HG03095 (cell line): Measurements from ENCODE around the gene EXOC6B.

ENCODE experiments used
- ATAC-seq: cut with Tn5 transposase; IDR thresholded peaks from one replicate; pipeline ENCODE4 v1.9.1; 2021; ENCODE audit warnings: moderate library complexity; ENCODE audit not compliant: unreplicated experiment

The EXOC6B gene

DNA sequence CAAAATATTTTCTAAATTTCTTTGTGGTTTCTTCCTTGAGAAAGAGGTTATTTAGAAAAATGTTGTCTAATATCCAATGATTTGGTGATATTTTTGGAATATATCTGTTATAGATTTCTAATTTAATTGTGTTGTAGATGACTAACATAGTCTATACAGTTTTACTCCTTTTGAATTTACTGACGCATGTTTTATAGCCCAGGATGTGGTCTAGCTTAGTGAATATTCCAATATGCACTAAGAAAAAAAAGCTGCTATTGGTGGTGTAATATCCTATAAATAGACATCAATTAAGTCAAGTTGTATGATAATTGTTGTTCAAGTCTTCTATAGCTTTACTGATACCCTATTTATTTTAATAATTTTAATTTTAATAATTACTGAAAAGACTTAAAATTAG is 437.6 kb downstream of the EXOC6B start:
- ATAC-seq = no peak

DNA sequence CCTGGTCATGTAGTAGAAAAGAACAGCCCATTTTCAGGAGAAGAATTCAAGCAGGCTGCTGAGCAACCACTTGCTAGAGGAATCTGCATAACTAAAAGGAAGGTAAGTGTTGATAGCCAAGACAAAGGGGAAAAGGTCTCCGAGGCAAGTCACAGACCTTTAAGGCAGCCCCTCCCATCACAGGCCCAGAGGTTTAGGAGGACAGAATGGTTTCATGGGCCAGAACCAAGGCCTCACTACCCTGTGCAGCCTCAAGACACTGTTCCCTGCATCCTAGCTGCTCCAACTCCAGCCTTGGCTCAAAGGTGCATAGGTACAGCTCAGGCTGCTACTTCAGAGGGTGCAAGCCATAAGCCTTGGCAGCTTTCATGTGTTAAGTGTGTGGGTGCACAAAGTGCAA is 439.5 kb downstream of the EXOC6B start:
- no peak for ATAC-seq

DNA sequence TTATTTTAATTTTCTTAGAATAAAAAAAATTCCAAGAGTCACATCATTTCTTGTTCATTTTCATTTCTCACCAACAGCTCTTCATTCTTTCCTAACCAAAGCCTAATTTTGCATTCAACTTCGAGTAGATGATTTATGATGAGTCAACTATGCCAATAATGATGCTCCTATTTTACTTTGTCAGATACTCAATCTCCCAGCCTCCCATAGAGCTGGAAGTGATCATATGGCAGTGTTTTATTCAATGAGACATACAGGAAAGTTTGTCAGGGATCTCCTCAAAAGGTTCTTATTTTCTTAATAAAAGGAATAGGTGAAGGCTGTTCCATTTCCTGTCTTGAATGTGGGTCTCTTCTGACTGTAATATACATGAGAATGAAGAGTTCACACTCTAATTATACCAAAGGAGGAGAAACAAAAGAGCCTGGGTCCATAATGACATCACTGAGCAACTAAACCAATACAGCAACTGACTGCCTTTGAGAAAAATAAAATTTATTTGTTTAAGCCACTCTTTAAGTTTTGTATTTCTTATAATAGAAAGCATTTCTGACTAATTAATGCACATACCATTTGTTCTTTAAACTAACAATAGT is 447.0 kb downstream of the EXOC6B start:
- ATAC-seq = no peak

DNA sequence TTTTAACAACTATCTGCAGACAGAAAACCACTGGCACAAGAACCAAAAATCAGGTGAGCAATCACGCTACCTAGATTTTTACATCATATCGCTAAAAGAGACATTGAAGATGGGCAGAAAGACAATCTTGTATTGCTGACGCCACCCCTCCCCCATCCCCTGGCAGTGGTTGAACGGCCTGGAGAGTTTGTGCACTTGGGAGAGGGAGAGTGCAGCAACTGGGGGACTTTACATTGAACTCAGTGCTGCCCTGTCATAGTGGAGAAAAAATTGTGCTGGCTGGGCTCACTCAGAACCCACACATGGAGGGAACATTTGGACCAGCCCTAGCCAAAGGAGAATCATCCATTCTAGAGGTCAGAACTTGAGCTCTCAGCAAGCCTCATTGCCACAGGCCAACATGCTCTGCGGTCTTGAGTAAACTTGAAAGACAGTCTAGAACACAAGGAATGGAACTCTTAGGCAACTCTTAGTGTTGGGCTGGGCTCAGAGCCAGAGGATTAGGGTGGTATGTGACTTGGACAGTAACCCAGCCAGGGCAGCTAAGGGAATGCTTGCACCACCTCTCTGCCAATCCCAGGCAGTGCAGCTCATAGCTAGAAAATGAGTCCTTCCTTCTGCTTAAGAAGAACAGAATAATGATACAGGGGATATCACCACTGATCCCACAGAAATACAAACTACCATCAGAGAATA is 458.2 kb downstream of the EXOC6B start:
- ATAC-seq = no peak

DNA sequence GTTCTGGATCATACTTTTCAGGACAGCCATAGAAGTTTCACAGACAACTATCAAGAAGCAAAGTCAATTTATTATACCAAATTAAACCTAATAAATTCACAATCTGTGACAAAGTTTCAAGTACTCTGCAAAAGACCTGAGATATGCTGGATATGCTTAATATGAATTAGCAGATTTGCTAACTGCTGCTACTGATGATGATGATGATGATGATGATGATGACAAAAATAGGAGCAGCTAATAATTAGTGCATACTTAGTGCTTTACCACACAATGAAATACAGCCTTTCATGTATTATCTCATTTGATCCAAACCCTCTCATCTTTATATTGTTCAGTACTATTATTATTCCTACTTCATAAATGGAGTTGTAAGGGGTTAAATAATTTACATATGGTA is 462.4 kb downstream of the EXOC6B start:
- no peak for ATAC-seq

DNA sequence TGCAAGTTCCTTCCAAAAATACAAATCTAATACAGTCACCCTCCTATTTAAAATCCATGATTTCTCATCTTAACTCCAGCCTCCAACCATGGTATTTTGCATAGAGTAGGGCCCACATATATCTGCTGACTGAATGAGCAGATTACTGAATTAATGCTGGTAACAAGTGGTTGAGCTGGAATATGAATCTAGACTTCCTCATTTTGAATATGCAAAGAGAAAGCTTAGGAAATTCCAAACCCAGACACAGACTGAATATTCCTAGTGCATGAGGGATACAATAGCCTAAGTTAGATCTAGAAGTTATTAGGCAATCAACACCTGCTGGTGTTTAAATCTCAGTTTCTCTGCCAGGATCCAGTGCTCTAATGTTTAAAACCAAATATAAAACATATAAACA is 463.1 kb downstream of the EXOC6B start:
- no peak for ATAC-seq

DNA sequence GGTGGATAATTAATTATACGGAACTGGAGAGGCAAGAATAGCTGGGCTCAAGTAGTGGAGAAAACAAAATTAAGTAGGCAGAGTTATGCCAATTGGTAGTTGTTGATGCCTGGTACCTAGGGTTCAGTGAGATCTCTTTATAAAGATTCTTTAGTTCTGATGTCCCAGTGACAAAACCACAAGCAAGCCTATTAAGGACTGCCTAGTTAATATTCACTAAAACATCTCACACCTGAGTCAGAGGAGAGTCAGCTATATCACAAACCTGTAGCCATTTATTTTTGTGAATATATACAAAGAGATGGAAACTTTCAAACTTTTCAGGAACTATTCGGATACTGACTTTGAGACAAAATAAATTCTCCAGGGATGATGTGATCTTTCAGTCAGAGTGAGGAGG is 464.3 kb downstream of the EXOC6B start:
- no peak for ATAC-seq

DNA sequence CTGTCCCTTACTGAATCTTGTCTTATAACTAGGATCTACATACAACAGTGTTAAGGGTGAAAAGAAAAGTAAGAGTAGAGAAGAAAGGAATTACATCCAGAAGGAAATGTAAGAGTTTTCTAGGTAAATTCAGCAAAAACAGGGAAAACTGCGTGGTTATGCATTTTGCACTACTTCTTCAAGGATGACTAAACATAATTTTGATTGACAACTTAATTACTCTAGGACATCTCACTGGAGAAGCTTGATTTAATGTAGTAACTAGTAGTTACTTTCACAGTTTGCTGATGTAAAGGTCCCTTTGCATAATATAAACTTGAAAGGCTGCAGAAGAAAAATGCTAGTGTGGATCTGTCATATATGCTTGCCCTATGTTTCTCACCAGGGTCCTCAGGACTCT is 464.8 kb downstream of the EXOC6B start:
- ATAC-seq = no peak

DNA sequence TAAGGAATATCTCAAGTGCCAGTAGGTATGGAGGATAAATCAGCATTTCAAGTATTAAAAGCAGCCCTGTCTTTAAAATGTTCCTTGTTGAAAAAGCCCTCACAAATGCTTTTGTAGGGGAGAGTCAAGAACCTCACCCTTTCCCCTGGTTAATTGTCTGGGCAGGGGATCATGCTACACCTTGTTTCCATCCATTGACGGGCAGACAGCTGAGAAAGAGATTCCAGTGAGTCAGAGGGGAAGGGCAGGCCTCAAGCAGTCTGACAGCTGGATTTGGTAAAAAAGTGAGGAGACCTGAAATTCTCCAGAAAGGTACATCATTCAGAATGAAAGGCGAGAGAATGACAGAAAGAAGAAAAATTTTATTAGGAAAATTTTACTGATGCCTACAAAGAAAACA is 475.0 kb downstream of the EXOC6B start:
- no peak for ATAC-seq

DNA sequence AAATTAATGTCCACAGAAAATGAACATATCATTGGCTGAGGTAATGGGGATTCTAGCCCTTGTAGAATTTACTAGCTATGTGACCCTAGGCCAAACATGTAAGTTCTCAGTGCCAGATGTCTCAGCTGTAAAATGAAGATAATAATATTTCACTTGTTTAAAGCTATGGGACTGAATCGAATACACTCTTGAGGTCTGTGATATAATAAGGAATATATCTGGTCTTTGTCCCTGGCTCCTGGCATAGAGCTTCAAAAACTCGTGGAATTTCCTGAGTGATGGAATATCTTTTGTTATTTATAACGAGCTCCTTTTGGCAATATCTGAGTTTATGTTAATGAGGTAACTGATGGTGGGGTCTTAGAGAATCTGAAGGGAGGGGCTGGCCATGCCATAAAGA is 476.8 kb downstream of the EXOC6B start:
- no peak for ATAC-seq

DNA sequence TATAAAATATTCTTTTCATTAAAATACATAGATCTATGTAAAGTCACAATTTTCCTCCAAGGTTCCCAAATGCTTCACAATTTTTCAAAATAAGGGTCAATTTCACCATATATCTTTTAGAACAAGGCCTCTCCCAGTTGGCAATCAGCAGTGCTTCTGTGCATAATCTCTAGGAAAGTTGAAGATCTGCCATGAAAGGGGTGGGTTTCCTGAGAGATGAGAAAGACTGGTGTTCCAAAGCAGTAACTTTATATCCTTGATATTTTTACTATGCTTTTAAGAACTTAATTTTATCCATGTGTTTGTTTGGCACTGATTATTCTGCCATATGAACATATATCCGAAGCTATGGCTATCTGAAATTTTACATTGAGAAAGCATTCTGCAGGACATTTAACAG is 478.8 kb downstream of the EXOC6B start:
- ATAC-seq = no peak

DNA sequence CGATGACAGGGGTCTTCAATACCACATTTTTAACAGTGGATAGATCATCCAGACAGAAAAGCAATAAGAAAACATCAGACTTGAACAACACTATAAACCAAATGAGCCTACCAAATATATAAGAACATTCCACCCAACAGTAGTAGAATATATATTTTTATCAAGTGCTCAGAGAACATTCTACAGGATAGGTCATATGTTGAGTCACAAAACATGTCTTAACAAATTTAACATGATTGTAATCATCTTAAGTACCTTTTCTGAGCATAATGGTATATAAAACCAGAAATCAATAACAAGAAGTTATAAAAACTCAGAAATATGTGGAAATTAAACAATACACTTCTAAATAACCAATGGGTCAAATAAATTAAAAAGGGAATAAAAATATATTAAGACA is 484.2 kb downstream of the EXOC6B start:
- no peak for ATAC-seq

DNA sequence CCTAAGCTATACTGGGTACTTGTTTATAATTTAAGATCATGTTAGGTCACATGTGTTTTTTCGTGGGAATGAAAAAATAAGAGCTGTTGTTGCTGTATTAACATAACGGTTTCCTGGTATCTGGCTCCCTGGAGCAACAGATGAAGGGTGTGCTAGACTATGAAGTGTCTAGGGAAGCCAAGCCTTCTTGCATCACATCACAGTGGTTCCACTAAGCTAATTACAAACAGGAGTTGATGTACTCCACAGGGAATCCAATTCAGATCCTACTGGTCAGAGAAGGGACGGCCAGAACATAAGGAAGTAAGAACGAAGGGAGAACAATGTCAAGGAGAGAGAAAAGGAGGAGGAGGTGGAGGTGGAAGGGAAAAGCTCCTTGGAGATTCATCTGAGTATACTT is 485.2 kb downstream of the EXOC6B start:
- no peak for ATAC-seq

DNA sequence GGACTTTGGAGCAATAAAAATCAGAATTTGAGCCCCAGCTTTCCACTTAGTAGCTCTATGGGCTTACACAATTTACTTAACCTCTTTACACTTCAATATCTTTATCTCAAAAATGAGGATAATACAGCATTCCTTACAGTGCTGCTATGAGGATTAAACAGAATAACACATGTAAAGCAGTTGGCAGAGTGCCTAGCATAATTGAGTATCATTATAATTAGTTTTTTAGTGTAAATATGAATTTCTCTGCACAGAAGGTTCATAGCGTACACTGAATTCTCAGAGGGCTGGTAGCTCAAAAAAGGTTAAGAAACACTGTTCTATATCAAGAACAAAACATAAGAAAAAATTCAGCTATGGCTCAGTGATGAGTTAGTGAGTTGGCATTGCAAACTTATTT is 487.8 kb downstream of the EXOC6B start:
- no peak for ATAC-seq

DNA sequence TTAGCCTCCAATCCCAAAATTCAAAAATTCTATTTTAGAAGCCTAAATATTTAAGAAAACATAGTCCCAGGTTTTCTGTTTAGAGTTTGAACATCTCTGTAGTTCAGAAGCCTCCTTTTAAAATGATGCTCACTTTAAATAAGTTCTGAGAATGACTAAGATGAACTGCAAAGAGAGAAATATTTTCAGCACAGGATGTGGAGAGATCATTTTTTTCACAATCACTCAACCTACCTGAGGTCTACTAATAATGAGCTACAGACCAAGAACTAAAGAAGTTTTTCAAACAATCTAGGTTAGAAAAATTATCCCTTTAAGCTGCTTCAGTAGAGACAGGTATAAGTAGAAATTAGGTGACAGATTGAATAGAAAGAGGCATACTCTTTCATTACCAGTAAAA is 493.1 kb downstream of the EXOC6B start:
- no peak for ATAC-seq

DNA sequence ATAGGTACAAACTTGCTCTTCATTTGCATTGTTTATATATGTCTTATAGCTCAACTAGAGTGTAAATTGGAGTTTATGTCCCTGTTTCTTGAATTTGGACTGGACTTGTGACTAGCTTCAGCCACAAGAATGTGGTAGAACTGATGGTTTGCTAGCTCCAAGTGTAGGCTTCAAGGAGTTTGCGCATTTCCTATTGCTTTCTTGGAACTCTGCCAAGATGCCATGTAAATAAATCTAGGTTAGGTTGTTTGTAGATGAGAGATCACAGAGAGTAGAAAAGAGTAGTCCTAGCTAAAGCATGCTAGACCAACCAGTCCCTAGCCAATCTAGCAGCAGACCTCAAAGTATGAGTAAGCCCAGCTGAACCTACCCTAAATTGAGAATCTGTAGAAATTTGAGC is 495.2 kb downstream of the EXOC6B start:
- no peak for ATAC-seq

DNA sequence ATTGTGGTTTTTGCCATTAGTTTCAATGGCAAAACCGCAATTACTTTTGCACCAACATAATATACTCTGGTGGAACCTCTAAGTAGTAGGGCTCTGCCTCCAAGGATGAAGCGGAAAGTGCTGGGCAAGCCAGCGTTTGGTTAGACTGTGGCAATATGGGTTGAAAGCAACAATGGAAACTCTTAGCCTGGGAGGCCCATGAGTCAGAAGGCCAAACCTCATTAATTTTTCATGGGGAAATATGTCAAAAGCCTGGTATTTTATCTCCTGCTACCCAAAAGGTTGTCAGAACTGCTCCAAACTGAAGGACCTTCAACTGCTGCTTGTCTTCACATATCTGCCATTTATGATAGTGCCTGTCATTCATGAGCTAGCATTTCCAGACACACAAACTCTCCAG is 499.1 kb downstream of the EXOC6B start:
- ATAC-seq = no peak

DNA sequence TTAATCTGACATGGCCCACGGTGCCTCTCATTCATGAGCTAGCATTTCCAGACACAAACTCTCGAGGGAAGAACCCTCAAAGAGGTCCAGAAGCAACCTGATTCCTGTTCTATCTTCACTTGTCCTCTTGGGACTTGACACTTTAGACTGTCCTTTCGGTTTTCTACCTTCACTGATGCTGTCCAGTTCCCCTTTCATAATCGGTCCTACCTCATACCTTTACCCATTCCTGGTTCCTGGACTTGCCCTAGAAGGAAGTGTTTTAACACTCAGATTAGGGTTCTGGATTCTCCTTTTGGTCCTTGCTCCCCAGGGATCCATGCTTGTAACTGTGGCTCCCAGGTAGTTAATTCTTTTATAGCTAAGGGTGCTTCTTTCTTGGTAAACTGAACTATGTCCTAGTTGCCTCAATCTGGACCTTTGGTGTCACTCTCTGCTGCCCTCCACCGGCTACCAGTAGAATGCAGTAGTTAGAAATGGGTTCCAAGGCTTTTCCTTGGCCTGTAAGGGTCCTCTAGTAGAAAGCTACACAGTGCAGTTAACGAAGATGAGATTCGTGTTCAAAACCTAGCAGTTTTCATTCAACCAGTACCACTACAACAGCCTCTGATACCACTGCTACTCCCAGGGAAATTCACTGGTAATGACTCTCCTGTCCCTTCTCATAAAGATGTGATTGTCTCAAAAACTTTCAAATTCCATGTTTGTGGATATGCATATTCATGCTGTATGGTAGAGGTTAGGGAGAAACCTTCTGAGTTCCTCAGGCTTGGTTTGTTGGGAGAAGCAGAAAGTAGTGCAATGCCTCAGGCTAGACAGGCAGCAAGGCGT is 500.0 kb downstream of the EXOC6B start:
- ATAC-seq = peak; percentile 79

DNA sequence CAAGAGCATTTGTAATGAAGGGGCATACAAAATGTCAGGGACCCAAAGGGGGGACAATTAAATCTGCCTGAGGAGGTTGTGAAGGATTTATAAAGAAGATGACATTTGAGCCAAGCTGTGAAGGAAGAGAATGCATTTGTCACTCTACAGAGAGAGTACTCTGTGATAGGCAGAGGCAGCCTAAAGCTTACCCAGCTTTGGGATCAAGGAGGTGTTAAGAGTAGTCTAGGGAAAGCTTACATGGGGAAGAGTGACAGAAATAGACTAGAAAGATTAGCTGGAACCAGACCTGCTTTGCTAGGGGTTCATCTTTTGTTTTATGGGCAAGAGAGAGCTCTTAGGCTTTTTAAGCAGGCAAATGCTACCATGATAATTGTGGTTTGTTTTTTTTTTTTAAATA is 509.1 kb downstream of the EXOC6B start:
- no peak for ATAC-seq

DNA sequence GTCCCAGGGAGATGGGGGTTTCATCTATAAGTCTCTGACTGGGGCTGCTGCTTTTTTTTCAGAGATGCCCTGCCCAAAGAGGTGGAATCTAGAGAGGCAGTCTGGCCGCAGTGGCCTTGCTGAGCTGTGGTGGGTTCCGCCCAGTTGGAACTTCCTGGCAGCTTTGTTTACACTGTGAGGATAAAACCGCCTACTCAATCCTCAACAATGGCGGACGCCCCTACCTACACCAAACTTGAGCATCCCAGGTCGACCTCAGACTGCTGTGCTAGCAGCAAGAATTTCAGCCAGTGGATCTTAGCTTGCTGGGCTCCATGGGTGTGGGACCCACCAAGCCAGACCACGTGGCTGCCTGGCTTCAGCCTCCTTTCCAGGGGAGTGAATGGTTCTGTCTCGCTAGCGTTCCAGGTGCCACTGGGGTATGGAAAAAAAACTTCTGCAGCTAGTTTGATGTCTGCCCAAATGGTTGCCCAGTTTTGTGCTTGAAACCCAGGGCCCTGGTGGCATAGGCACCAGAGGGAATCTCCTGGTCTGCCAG is 525.6 kb downstream of the EXOC6B start:
- no peak for ATAC-seq

DNA sequence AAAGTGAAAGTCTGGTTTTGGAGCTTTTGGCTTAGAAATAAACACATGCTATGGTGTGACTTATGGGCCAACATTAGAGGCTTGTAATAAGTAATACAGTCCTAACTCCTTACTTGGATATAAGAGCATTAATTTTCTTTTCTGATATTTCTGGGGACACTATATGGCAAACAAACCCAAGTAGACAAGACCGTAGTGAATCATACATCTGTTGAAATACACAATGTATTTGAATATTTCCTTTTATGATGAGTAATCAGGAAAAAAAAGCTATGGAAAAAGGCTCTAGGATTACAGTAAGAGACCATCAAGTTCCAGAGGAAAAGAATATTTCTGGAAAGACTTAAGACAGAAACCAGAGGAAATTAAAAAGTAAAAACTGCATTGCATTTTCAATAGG is 532.2 kb downstream of the EXOC6B start:
- no peak for ATAC-seq

DNA sequence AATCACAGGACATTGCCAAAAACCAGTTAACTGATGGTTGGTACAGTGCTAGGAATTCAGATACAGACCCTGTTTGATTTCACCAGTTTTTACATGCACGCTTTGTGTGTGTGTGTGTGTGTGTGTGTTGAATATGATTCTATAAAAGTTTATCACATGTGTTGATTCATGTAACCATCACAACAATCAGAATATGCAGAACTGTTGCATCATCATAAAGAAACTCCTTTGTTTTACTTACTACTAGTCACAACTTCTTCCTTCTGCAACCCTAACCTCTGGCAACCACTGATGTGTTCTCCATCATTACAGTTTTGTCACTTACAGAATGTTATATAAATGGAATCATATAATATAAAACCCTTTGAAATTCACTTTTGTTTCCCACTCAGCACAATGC is 533.4 kb downstream of the EXOC6B start:
- no peak for ATAC-seq
